SW 1271 (cell line): ENCODE measurements around the gene VAMP7.
A peak's percentile ranks its signal among the peaks of the same experiment; 100 is the strongest.
"Not testable (repeated sequence)": the region's sequence is repeated elsewhere in the genome, so short reads cannot be mapped to it uniquely, and the experiment has no call there.

Experiments used
- DNase-seq, 2 experiments: peaks; one replicate each; lab custom pipeline; 2025; lab: John Stamatoyannopoulos, UW

Gene VAMP7

GRCh38 chrX:155881158-155881993 lies at the start of gene VAMP7:
VAMP7 (plus strand) TSS chrX:155881345; CDS start chrX:155889467, 8,122 bp downstream.
- DNase-seq = peak; percentile 72 to 89

GRCh38 chrX:155841232-155841631 lies 39.9 kb upstream of the VAMP7 start:
- DNase-seq = no peak

- not testable (repeated sequence) for DNase-seq
Measured at GRCh38 chrX:155851786-155852185, 29.4 kb upstream of the VAMP7 start.

GRCh38 chrX:155857561-155857960 lies 23.6 kb upstream of the VAMP7 start:
- DNase-seq = peak in 1 of 2 experiments; percentile 6

- peak in 1 of 2 experiments; percentile 2 for DNase-seq
Measured at GRCh38 chrX:155864655-155865054, 16.5 kb upstream of the VAMP7 start.

GRCh38 chrX:155865193-155865592 lies 16.0 kb upstream of the VAMP7 start:
- DNase-seq = no peak

- no peak for DNase-seq
Measured at GRCh38 chrX:155867821-155868220, 13.3 kb upstream of the VAMP7 start.

GRCh38 chrX:155870958-155871357 lies 10.2 kb upstream of the VAMP7 start:
- DNase-seq = no peak

GRCh38 chrX:155871934-155872333 lies 9.2 kb upstream of the VAMP7 start:
- no peak for DNase-seq

GRCh38 chrX:155873188-155873587 lies 8.0 kb upstream of the VAMP7 start:
- DNase-seq = no peak

- no peak for DNase-seq
Measured at GRCh38 chrX:155874571-155875244, 6.4 kb upstream of the VAMP7 start.

GRCh38 chrX:155876704-155877103 lies 4.4 kb upstream of the VAMP7 start:
- no peak for DNase-seq

GRCh38 chrX:155877288-155877687 lies 3.9 kb upstream of the VAMP7 start:
- DNase-seq = no peak

GRCh38 chrX:155880586-155881157 lies 473 bp upstream of the VAMP7 start:
- no peak for DNase-seq

- DNase-seq = no peak
Measured at GRCh38 chrX:155886409-155886808, 5.3 kb downstream of the VAMP7 start.

- DNase-seq = peak; percentile 28 to 68
Measured at GRCh38 chrX:155888139-155888538, 7.0 kb downstream of the VAMP7 start.

GRCh38 chrX:155889328-155889727 lies 8.2 kb downstream of the VAMP7 start:
- no peak for DNase-seq

- DNase-seq = no peak
Measured at GRCh38 chrX:155891446-155892210, 10.5 kb downstream of the VAMP7 start.

- no peak for DNase-seq
Measured at GRCh38 chrX:155893521-155893920, 12.4 kb downstream of the VAMP7 start.

GRCh38 chrX:155896512-155896911 lies 15.4 kb downstream of the VAMP7 start:
- no peak for DNase-seq

- DNase-seq = no peak
Measured at GRCh38 chrX:155899366-155899765, 18.2 kb downstream of the VAMP7 start.

GRCh38 chrX:155900765-155901164 lies 19.6 kb downstream of the VAMP7 start:
- DNase-seq = no peak
